HTERT RPE-1 (cell line): Measurements from ENCODE around the gene FPR1.

Source experiments
- in situ Hi-C: fragments of 300-500 bp; cut with MboI; formaldehyde crosslinking; loops from 4 replicates; pipeline ENCODE4 v1.14.3; 2020; ENCODE audit warnings: low sequenced_read_pairs

The FPR1 gene

GRCh38 chr19:51708811-51709210 is 42.9 kb downstream of the FPR1 start:
- in situ Hi-C loops, result no loop called here

GRCh38 chr19:51706885-51707284 is 44.8 kb downstream of the FPR1 start:
- in situ Hi-C loops, result no loop called here

GRCh38 chr19:51706296-51706695 is 45.4 kb downstream of the FPR1 start:
- in situ Hi-C loops, result no loop called here

GRCh38 chr19:51704626-51705025 is 47.1 kb downstream of the FPR1 start:
- in situ Hi-C loops, result no loop called here

GRCh38 chr19:51703575-51704515 is 47.8 kb downstream of the FPR1 start:
- in situ Hi-C loops, result no loop called here

- in situ Hi-C loops, result no loop called here
Observed at GRCh38 chr19:51702825-51703574, 48.7 kb downstream of the FPR1 start.

- in situ Hi-C loops, result no loop called here
Observed at GRCh38 chr19:51702103-51702824, 49.4 kb downstream of the FPR1 start.

GRCh38 chr19:51701468-51702100 is 50.1 kb downstream of the FPR1 start:
- in situ Hi-C loops, result no loop called here

GRCh38 chr19:51699170-51699569 is 52.5 kb downstream of the FPR1 start:
- in situ Hi-C loops, result no loop called here

GRCh38 chr19:51698296-51698695 is 53.4 kb downstream of the FPR1 start:
- in situ Hi-C loops, result no loop called here

- in situ Hi-C loops, result no loop called here
Observed at GRCh38 chr19:51697169-51697776, 54.4 kb downstream of the FPR1 start.

GRCh38 chr19:51696606-51697005 is 55.1 kb downstream of the FPR1 start:
- in situ Hi-C loops, result no loop called here
